LHCN-M2 (cell line): ENCODE results near the gene TBC1D5. TPM values are rescaled to one million over a fixed set of nuclear protein-coding genes. Genes with fewer than 3 reads are reported as not detected.

ENCODE experiments used
- DNase-seq: peaks from one replicate; pipeline ENCODE4 v3.0.0-alpha.2; 2012; ENCODE audit warnings: low read depth
- total RNA-seq: library from RNA; depleted of rRNA; stranded (reverse); fragments of >200 nt; gene quantifications from 2 replicates; pipeline ENCODE4 v1.2.3, GENCODE V29; 2014

The TBC1D5 gene
- total RNA-seq, 1 experiment from 2014 or later, result 92.2 TPM

DNA sequence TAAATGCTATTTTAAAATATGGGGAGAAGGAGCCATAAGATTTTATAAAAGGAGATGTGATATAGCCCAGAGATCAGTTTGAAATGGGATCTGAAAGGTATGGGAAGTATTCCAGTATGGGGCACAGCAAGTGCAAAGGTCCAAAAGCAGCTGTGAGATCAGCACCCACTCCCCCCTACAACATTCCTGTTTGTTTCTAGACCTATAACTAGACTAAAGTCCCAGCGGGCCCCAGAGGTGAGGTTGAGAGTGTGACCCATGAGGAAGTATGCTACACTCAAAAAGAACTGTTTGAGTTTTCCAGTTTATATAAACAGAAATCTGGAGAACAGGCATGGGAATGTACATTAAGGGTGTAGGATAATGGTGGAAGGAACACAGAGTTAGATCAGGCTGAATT, 152.5 kb downstream of the TBC1D5 start:
- DNase-seq, result no peak

DNA sequence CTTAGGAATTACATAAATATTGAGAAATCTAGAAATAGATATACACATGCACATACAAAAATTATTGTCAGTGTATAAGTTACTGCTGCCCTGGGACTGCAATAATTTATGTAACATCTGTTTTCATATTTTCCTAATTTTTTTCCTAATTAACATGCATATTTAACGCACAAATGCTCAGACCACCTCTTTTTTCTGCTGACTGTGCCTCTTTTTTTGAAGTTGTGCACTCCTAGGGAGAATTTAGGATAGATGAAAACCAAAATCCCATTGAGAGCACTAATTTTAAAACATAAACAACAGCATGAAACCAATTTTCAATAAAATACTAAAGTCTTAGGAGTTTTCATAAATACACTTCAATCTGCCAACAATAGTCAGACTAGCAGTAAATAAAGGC, 154.0 kb downstream of the TBC1D5 start:
- DNase-seq, result no peak

DNA sequence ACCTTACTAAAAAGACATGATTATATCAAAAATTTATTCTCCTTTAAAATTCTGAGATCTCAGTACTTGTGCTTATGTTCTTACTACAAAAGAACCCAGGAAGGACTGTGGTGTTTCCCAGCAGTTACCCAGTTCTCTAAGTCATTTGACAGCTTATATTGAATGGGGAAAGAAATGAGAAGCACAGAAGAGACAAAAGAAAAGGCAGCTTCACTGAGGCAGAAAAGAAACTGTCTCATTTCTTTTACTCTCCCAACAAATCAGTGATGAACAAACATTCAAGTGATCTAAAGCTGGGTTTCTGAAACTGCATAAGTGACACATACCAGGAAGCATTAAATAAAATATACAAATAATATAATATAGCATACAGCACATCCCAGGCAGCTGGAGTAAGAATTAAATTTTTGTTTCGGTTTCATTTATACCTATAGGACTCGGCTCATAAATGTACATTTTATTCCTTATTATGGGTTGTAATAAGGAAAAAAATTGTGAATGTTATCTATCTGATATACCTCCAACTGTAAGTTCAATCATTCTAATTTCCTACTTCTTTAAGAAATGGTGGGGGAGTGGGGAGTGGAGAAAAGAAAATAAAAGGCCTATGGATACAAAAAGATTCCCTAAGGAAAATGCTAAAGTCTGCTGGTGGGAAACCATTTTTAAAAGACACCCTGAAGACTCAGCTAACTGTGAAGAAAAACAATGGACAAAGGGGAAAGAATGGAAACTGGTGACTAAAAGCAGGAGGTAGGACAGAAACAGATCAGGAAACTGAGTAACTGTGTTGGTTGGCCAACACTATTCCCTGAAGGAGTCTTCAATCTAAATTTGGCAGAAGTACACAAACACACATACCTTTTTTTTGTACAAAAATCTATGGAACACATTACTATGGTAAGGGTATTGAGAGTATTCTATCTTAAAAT, 156.8 kb downstream of the TBC1D5 start:
- DNase-seq, result no peak

DNA sequence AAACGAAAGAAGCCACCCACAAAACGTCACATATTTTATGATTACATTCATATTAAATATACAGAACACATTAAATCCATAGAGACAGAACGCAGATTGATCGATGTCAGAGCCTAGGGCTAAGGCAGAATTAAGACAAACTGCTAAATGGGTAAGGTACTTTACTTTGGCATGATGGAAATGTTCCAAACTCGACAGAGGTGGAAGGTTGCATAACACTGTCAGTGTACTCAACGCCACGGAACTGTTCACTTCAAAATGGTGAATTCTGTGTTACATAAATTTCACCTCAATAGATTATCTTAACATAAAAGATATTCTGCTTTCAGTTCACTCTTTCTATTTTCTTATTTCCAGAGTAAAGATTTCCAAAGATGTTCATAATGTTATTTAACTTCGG, 158.4 kb downstream of the TBC1D5 start:
- DNase-seq, result no peak

DNA sequence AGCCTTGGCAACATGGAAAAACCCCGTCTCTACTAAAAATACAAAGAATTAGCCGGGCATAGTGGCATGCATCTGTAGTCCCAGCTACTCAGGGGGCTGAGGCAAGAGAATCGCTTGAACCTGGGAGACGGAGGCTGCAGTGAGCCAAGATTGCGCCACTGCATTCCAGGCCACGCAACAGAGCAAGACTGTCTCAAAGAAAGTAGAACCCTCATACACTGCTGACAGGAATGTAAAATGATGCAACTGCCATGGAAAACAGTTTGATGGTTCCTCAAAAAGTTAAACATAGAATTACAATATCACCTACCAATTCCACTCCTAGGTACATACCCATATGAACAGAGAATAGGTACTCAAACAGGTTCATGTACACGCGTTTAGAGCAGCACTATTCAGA, 158.9 kb downstream of the TBC1D5 start:
- DNase-seq, result no peak

DNA sequence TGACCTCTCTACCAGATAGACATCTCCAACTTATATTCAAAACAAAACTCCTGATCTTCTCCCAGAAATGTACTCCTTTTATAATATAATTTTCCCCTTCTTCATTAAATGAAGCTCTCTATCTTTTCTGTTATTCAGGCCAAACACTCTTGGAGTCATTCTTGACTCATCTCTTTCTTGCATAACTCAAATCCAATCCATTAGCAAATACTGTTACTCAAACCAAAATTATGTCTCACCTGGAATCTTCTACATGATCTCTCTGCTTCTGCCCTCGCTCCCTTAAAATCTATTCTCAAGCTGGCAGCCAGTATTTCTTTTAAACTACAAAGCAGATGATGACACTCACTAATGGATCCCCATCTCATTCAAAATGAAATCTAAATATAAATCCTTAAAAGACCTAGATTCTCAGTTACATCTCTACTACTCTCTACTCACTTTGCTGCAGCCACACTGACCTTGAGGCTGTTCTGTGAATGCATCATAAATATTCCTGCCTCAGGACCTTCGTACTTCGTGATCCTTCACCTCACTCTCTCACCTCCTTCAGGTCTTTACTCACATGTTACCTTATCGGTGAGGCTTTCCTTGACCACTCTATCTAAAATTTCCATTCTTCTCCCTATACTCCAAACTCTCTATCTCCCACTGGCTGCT, 160.9 kb downstream of the TBC1D5 start:
- DNase-seq, result peak; percentile 10

DNA sequence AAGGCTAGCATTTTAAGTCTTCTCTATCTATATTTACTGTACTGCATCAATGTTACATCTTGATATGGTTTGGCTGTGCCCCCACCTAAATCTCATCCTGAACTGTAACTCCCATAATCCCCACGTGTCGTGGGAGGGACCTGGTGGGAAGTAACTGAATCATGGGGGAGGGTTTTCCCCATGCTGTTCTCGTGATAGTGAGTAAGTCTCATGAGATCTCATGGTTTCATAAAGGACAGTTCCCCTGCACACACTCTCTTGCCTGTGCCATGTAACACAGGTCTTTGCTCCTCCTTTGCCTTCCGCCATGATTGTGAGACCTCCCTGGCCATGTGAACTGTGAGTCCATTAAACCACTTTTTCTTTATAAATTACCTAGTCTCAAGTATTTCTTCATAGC, 161.5 kb downstream of the TBC1D5 start:
- no peak for DNase-seq

DNA sequence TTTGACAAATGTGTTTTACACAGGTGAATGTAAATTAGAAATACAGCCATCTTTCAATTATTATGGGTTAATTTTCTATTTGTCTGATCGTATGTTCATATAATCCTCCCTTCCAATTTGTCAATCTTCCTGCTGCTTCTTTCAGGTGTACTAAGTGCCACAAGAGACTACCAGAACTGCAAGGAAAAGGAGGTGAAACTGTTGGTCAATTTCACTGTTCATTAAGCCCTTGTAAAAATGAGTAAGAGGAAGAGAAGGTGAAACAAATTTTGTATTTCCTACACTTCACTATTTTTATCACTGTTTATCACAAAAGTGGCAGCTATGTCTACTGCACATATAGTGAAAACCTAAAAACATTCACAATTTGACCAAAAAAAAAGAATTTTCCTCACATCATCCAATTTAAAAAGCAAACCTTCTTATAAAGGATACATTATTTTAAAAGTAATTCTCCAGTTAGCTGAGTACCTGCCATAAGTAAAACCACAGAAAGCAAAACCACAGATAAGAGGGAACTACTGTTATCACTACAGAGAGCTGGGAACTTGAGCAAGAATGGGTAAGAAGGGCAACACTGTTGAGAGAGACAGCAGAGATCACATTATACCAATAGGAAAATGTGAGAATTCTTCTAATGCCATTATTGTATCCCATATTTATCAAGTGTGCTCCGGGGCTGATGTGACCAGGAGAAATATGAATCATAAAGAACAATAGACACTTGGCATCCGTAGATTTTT, 163.0 kb downstream of the TBC1D5 start:
- no peak for DNase-seq

DNA sequence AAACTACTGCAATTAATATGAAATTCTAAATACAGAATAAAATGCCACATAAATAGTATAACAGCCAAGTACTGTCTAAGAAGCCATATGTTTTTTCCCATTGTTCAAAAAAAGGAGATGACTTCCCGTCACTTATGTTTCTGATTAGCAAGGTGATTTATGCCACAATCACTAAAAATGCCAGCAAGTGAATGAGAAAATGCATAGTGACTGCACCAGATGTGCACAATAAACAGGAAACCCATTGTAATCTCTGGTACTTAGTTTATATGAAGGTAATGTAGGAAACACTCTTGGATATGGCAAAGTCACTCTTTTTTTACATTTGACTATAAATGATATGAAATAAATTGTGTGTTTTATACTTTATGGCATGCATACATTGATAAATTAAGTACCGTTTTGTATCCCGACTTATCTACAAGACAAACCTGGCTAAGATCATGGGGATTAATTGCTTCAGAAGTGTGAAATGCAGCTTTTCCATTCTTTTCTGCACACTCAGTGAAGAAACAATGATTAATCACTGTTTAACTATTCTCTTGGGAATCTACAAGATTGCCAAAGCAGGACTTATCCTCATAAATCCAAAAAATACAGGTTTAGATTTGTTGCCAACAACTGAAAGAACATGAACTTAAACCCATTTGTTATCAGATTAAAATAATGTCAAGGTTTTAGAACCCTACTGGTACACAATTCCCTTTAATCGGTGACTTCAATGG, 164.5 kb downstream of the TBC1D5 start:
- DNase-seq, result peak; percentile 26

DNA sequence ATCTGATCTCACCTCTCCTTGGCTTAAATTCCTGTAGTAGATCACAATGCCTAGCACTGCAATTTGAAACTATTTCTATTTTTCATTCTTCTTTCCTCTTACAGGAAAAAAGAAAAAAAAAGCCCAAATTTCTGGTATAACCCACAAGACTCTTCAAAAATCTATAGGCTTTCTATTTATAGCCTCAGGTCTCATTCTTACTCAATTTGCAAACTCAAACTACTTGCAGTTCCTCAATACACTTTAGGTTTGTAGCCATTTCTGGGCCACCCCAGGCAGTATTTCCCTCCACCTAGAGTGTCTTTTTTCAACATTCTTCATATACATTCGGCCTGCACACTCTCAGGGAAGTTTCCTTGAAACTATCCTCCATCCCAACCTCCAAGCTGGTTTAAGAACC, 169.0 kb downstream of the TBC1D5 start:
- DNase-seq, result no peak

DNA sequence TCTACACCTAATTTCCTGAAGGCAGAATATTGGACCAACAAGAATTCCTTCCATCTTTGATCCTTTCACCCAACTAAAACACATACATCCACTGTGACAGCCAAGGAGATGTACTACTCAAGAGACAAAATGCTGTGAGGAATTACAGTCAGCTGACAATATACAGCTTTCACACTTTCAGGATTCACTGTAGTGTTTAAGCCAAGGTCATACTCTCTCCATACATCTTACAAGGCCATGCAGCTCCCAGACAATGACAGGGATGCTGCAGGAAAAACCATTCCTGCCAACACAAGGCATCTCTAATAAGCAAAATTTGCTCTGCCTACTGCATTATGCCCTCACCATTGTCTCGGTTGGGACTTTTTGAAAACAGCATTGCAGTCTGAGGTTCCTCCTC, 170.7 kb downstream of the TBC1D5 start:
- DNase-seq, result no peak

DNA sequence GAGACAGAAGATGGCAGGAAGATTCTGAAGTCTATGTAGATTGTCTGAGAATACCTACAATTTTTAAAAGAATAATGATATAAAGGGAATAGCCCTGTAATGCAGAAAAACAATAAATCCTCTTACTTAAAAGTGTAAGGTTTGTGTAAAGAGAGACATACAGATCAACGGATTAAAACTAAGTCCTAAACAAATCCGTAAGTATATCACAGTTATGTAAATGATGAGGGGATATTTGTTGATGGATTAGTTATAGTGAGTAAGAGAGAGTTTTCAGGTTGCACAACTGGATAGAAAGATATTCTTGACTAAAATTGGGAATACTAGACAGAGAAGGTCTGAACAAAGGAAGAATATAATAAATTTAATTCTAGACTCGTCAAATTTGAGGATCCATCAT, 179.6 kb downstream of the TBC1D5 start:
- DNase-seq, result no peak

DNA sequence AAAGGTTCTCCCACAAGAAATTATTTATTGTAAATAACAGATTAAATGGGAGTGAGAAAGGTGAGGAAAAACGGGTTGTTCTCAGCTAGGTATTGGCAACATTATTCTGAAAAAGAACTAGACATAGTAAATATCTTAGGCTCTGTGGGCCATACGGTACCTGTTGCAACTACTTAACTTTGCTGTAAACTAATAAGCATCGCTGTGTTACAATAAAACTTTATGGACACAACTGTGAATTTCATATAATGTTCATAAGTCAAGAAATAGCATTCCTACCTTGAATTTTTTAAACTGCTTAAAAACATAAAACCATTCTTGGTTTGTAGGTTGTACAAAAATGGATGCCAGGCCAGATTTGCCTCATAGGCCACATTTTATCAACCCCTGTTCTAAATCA, 183.9 kb downstream of the TBC1D5 start:
- DNase-seq, result no peak

DNA sequence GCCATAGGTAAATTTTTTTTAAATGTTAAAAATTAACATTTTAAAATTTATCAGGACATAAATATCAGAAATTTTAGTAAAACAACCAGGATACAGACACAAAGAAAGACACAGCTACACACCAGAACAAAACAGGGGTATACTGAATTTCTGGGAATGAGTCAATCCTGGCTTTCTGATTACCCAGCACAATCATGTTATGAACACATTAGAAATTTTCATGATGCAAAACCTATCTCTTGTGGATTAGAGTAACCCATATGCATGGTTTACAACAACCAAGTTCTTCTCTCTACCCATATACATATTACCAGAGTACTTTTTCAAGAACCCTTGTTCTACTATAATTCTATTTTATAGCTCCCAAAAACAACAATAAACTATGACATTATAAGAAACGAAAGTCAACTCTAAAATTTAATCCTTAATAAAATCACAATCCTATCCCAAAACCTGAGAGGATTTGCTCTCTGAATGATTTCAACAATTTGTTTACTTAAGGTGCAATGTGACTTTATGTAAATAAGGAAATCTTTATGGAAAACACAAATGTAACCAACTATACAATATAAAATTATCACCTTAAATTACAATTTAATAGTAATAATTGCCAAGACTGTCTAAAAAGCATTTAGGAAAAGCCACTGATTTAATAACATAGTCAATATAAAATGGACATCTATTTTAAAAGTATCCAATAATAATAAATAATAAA, 184.5 kb downstream of the TBC1D5 start:
- no peak for DNase-seq

DNA sequence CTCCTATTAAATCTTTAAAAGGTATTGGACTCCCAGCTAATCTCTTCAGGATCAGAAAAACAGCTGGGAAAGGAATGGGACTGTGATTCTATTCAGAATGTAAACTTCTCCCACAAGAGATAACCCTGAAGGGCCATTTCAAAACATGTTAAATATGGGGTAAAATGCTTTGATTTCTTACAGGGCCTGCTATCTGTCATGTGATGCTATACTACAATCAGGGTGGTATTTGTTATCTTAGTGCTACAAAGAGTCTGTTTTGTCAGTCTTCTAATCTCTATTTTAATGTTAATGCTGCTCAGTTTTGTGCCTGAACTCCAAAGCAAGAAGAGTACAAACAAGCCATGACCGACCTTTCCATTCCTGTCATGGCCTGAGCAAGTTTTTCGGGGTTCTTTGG, 186.9 kb downstream of the TBC1D5 start:
- DNase-seq, result no peak

DNA sequence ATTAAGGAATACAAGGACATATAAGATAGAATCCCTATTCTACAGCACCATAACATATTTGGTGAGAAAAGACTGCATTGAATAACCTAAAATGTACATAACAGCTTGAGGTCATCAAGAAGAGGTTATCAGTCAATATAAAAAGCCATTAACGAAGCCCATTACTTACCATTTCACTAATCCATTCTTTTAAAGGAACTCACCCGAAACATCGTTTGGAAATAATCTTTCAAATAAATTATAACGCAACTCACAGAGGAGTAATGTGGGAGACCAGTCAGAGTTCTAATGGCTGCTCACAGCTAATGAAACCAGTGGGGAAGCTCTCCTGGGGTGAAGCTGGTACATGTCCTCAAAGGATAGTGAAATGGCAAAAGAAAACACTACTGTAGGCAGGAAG, 188.4 kb downstream of the TBC1D5 start:
- no peak for DNase-seq

DNA sequence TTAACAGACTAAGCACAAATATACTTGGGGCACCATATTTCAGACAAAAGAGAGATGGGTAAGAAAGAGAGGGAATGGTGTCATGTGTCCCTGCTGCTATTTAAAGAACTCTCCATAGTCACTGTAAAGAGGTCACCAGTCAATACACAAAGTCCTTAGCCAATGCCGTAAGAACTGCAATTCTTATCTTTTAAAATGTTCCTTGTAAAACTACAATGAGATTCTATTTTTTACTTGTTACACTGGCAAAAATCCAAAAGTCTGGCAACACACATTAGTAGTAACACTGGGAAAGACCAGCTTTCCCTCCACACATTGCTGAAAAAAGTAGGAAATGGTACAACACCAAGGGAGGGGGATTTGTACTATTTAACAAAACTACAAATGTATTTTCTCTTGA, 189.4 kb downstream of the TBC1D5 start:
- no peak for DNase-seq

DNA sequence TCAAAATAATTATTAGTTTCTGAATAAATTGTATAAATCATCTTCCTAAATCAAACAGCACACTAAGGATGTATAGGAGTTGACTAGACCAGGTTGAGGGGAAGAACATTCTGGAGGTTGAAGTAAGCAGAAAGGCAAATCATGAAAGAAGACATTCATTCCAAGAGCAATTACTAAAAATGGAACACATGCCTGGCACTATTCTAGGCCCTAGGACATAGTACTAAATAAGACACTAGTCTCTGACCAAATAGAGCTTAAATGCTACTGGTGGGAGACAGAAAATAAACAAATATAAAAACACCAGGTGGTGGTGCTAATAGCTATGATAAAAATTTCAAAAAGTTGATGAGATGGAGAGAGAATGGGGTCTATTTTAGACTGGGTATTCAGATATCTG, 190.1 kb downstream of the TBC1D5 start:
- no peak for DNase-seq

DNA sequence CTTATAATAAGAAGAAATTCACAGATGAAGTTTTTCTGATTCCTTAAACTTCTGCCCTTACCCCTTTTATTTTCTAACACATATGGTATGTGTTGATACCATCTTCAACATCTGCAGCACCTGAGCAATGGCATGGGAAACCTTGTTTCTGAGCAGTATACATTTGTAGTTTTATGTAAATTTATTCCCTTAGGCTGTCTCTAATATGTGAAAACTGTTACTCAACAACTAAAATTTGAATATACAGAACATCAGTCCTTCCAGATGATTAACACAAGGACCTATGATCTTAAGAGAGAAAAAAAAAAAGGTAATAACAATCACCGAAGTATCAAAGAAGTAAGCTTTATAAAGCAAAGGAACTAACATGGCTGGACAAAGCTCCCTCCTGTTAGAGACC, 190.5 kb downstream of the TBC1D5 start:
- DNase-seq, result no peak

DNA sequence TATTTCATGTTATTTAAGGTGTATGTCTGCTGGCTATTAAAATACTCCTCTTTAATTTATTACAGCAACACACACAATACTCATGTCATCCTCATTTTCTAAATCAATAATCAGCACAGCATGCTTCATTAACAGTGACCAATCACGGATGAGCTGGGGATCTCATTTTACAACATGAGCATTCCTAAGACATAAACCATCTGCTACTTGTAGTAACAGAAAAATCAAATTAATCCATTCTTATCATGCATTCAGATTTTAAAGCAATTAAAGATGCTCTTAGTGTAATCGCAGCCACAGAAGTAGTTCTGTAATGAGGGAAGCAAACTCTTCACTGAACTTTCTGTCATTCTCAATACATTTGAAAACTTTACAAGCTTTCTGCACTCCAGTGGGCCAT, 191.1 kb downstream of the TBC1D5 start:
- DNase-seq, result no peak

DNA sequence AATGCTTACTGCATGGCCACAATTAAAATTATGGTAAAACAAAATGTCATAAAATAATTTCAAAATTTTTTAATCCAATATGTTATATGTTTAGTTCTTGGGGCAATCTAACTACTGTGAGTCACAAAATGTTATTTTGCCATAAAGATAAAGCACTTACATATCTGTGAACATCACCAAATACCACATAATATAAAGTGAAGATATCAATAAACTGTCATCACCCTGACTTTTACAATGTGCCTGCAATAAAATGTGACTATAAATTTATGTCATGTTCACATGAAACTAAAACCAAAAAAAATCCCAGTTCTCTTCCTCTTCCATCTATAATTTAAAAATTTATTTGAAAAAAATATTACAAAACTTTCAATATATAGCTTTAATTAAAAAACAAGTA, 191.8 kb downstream of the TBC1D5 start:
- DNase-seq, result no peak
